ENCODE measurements around the gene CDNF.

Gene CDNF

DNA sequence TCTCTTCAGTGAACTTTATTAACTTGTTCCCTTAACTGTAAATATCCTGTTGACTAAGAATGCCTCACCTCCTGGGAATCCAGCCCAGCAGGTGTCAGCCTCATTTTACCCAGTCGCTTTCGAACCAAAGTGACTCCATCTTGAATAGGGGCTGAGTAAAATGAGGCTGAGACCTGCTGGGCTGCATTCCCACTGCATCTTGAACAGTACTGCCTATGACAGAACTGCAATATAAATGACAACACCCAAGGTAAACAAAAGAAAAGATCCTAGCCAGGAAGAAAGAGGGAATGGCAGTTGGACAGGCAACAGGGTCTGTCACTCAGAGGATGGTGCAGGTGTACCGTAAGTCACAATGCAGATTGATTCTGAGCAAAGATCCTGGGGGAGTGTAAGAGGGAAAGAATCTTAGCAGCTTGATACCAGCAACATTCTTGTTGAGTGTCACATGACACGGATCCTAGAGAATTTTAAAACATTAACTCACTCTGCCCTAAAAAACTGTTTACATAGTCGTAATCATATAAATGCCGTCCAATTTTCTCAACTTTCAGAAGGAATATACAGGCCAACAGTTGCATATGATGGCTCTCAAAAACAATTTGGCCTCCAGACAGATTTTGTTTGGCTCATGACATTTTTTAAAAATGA, 58.7 kb downstream of the CDNF start:
- in situ Hi-C loops (cut with MboI; ENCODE audit: low sequenced_read_pairs, unreplicated experiment) = no loop called here
- no peak for DNase-seq (ENCODE audit: low spot score)
- TF ChIP-seq, protein P1, sequence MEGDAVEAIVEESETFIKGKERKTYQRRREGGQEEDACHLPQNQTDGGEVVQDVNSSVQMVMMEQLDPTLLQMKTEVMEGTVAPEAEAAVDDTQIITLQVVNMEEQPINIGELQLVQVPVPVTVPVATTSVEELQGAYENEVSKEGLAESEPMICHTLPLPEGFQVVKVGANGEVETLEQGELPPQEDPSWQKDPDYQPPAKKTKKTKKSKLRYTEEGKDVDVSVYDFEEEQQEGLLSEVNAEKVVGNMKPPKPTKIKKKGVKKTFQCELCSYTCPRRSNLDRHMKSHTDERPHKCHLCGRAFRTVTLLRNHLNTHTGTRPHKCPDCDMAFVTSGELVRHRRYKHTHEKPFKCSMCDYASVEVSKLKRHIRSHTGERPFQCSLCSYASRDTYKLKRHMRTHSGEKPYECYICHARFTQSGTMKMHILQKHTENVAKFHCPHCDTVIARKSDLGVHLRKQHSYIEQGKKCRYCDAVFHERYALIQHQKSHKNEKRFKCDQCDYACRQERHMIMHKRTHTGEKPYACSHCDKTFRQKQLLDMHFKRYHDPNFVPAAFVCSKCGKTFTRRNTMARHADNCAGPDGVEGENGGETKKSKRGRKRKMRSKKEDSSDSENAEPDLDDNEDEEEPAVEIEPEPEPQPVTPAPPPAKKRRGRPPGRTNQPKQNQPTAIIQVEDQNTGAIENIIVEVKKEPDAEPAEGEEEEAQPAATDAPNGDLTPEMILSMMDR (IDR thresholded peaks at IDR 0.05; ENCODE audit: borderline replicate concordance, control extremely low read depth, extremely low read depth, insufficient read depth, missing control alignments) = no peak

DNA sequence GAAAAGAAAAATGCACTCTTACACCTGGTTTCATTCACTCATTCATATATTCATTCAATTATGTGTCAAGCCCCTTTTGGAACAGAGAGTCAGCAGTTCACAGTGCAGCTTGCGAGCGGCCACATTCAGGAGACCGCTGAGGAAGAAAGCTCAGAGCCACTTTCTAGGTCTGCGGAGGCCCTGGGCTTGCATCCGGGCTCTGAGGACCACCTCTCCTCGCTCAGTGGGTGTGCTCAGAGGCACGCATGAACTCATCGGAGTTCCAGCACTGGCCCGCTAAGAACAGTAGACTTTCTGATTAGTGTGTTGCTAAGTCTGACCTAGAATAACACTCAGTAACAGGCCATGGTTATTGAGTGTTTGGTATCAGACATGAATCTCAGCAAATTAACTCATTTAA, 61.3 kb downstream of the CDNF start:
- no peak for DNase-seq (ENCODE audit: low spot score)
- in situ Hi-C loops (cut with MboI; ENCODE audit: low sequenced_read_pairs, unreplicated experiment) = no loop called here
- TF ChIP-seq, protein P1 (IDR thresholded peaks at IDR 0.05; ENCODE audit: borderline replicate concordance, control extremely low read depth, extremely low read depth, insufficient read depth, missing control alignments) = no peak

DNA sequence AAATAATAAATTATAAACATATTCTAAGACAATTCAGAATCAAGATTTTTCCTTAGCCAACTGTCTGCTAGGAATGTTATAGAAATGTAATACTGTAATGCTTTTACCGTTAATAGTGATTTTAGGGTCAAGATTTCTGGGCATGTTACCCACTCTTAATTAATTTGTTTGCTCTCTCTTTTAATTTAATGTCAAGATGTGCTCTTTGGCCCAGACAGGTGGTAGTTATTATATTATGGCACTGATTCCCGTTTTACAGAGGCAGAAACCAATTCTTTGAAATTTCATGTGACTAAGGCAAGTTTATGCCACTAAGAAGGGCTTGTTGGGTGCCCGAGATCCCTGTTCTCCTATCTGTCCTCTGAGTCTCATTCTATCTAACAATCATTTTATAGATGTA, 62.2 kb downstream of the CDNF start:
- TF ChIP-seq, protein P1 (IDR thresholded peaks at IDR 0.05; ENCODE audit: borderline replicate concordance, control extremely low read depth, extremely low read depth, insufficient read depth, missing control alignments) = no peak
- in situ Hi-C loops (cut with MboI; ENCODE audit: low sequenced_read_pairs, unreplicated experiment) = no loop called here
- DNase-seq (ENCODE audit: low spot score) = no peak

DNA sequence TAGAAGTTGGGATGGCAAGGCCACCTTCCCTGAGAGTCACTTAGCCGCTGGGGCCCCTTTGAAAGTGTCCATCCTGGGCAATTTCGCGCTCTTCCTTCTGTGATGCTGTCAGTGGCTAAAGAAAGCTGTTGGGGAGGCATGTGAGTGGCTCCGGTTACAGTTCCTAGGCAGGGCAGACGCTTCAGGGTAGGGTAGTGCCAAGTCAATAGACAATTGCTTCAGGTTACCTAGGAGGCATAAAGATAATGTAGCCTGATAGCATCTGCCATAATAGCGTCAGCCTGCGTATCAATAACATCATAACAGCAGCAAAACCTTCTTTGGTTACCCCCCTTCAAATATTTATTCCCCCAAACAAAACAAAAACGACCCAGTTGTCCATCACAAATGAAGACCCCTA, 63.0 kb downstream of the CDNF start, which contains the start of gene FAM107B:
TSS of gene FAM107B (minus strand) at position 101 of the 400 bp plus-strand sequence. CDS start 234 bp downstream, outside the sequence.
- DNase-seq (ENCODE audit: low spot score) = no peak
- TF ChIP-seq, protein P1 (IDR thresholded peaks at IDR 0.05; ENCODE audit: borderline replicate concordance, control extremely low read depth, extremely low read depth, insufficient read depth, missing control alignments) = no peak
- in situ Hi-C loops (cut with MboI; ENCODE audit: low sequenced_read_pairs, unreplicated experiment) = no loop called here

DNA sequence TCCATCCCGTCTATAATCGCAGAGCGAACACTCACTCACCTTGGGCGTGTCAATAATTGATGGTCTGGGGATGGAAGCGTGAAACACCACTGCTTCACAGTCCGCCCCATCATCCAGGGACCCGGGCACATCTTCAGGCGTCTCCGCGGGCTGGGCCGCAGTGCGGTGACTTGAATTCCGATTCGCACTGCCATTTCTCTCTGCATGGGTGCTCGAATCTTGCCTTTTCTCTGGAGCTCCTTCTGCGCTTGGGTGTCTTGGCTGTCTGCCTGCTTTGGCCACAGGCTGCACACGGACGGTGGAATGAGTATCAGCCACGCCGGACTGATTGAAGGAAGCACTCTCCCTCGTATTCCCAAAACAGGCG, 63.6 kb downstream of the CDNF start:
- TF ChIP-seq, protein P1 (IDR thresholded peaks at IDR 0.05; ENCODE audit: borderline replicate concordance, control extremely low read depth, extremely low read depth, insufficient read depth, missing control alignments) = no peak
- in situ Hi-C loops (cut with MboI; ENCODE audit: low sequenced_read_pairs, unreplicated experiment) = no loop called here
- no peak for DNase-seq (ENCODE audit: low spot score)

DNA sequence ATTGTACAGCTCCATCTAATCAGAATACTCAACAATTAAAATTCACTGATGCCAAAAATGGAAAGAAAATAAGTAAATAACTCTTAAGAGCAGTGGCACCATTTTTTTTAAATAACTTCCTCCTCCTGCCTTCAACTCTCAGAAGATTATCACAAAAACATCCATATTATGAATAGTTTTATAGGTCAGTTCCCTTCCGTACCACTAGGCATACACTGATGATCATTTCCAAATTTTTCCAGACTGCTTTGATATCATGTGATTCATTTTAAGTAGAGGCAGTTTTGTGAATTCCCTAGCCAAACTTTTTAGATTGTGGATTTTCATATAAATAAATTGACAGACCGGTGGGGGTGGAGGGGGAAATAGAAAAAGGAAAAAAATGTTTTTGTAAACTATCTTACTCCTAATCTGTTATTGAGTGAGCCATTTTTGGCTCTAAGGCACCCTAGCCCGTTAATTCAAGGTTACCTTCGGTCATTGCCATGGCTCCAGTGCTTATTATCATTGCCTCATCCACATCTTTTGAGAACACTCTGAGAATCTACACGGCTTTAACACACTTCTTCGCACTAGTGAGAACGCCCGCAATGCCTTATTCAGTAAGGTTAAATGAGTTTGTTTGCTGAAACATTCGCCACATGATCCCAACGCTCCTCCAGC, 64.2 kb downstream of the CDNF start:
- in situ Hi-C loops (cut with MboI; ENCODE audit: low sequenced_read_pairs, unreplicated experiment) = no loop called here
- DNase-seq (ENCODE audit: low spot score) = no peak
- TF ChIP-seq, protein P1 (IDR thresholded peaks at IDR 0.05; ENCODE audit: borderline replicate concordance, control extremely low read depth, extremely low read depth, insufficient read depth, missing control alignments) = no peak
